Hepatocyte (in vitro differentiated cells): Measurements from ENCODE around the gene PGBD2. TPM values are rescaled to one million over a fixed set of nuclear protein-coding genes. Genes with fewer than 3 reads are reported as not detected.

Experiments
- DNase-seq: peaks from one replicate; pipeline ENCODE4 v3.0.0-alpha.2; 2016; ENCODE audit warnings: low spot score
- H2AFZ ChIP-seq: fragments of 200-600 bp; sonication (generic); 2 replicates; pipeline ENCODE4 v1.6.0; 2016; ENCODE audit warnings: antibody characterized with exemption, mild to moderate bottlenecking
- H3K27ac ChIP-seq: fragments of 200-600 bp; sonication (generic); 2 replicates; pipeline ENCODE4 v1.5.1; 2016; ENCODE audit warnings: mild to moderate bottlenecking
- H3K27me3 ChIP-seq: fragments of 200-600 bp; sonication (generic); 2 replicates; pipeline ENCODE4 v1.6.1; 2016
- H3K36me3 ChIP-seq: fragments of 200-600 bp; sonication (generic); replicated peaks from 2 replicates; pipeline ENCODE4 v1.5.1; 2016; ENCODE audit warnings: low read depth; ENCODE audit not compliant: insufficient read depth
- H3K4me1 ChIP-seq: fragments of 200-600 bp; sonication (generic); 2 replicates; pipeline ENCODE4 v1.5.1; 2016; ENCODE audit warnings: mild to moderate bottlenecking, moderate library complexity; ENCODE audit not compliant: insufficient read depth
- H3K4me2 ChIP-seq: fragments of 200-600 bp; sonication (generic); 2 replicates; pipeline ENCODE4 v1.6.0; 2016
- H3K4me3 ChIP-seq: fragments of 200-600 bp; sonication (generic); 2 replicates; pipeline ENCODE4 v1.5.1; 2016; ENCODE audit warnings: mild to moderate bottlenecking
- H3K79me2 ChIP-seq: fragments of 200-600 bp; sonication (generic); 2 replicates; pipeline ENCODE4 v1.6.0; 2017; ENCODE audit warnings: mild to moderate bottlenecking
- H3K9me2 ChIP-seq: fragments of 200-600 bp; sonication (generic); replicated peaks from 2 replicates; pipeline ENCODE4 v1.6.0; 2017; ENCODE audit warnings: mild to moderate bottlenecking; ENCODE audit not compliant: insufficient read depth
- H3K9me3 ChIP-seq: fragments of 200-600 bp; sonication (generic); 2 replicates; pipeline ENCODE4 v1.5.1; 2016; ENCODE audit warnings: low read depth, mild to moderate bottlenecking
- H4K20me1 ChIP-seq: fragments of 200-600 bp; sonication (generic); 2 replicates; pipeline ENCODE4 v1.6.0; 2016; ENCODE audit warnings: mild to moderate bottlenecking; ENCODE audit not compliant: insufficient read depth, poor library complexity, severe bottlenecking
- EZH2 ChIP-seq: fragments of 200-600 bp; sonication (generic); IDR thresholded peaks from 2 replicates; pipeline ENCODE4 v1.6.1; 2016; ENCODE audit warnings: antibody characterized with exemption, mild to moderate bottlenecking, borderline replicate concordance
- EZH2phosphoT487 ChIP-seq: fragments of 200-600 bp; sonication (generic); IDR thresholded peaks from one replicate; pipeline ENCODE4 v1.6.1; 2018; ENCODE audit warnings: antibody characterized with exemption, mild to moderate bottlenecking, low read depth, moderate library complexity; ENCODE audit not compliant: unreplicated experiment, severe bottlenecking
- WGBS: methylation state at CpG from one replicate; pipeline ENCODE4 v1.1.6; 2016; ENCODE audit warnings: low lambda C conversion rate; ENCODE audit errors: missing lambda C conversion rate; 5-methylcytosine and 5-hydroxymethylcytosine counted together
- polyA plus RNA-seq: library from polyadenylated mRNA; unstranded; fragments of >200 nt; fragmentation: Nextera tagmentation; extraction: Ambion mirVana; gene quantifications from 2 replicates; pipeline ENCODE4 v1.2.1, GENCODE V29; 2016
- total RNA-seq: library from RNA; depleted of rRNA; stranded (reverse); fragments of >200 nt; gene quantifications from 2 replicates; pipeline ENCODE4 v1.2.3, GENCODE V29; 2014
- TF ChIP-seq, protein P1 (sequence below): fragments of 200-600 bp; sonication (generic); IDR thresholded peaks from 2 replicates; pipeline ENCODE4 v1.5.1; 2016; ENCODE audit warnings: antibody characterized with exemption, mild to moderate bottlenecking; ENCODE audit not compliant: poor library complexity

The PGBD2 gene
- total and polyA plus RNA-seq, 2 experiments from 2014 or later = 5.6 to 6.6 TPM

GRCh38 chr1:248891758-248892157 lies 14.3 kb upstream of the PGBD2 start:
- 91% methylated on average over 2 of the region's 2 CpGs for WGBS

GRCh38 chr1:248892590-248892989 lies 13.4 kb upstream of the PGBD2 start:
- no peak for DNase-seq
- H3K27ac ChIP-seq = no peak overlapping the region
- H3K79me2 ChIP-seq = no peaks in the 10 kb centered on the region
- no peaks in the 10 kb centered on the region for H3K9me2 ChIP-seq
- no peak overlapping the region for H3K4me2 ChIP-seq
- no peaks in the 10 kb centered on the region for H3K36me3 ChIP-seq
- H3K27me3 ChIP-seq = no peaks in the 10 kb centered on the region
- TF ChIP-seq EZH2 (no peak), EZH2phosphoT487 (no peak)
- TF ChIP-seq, protein P1, sequence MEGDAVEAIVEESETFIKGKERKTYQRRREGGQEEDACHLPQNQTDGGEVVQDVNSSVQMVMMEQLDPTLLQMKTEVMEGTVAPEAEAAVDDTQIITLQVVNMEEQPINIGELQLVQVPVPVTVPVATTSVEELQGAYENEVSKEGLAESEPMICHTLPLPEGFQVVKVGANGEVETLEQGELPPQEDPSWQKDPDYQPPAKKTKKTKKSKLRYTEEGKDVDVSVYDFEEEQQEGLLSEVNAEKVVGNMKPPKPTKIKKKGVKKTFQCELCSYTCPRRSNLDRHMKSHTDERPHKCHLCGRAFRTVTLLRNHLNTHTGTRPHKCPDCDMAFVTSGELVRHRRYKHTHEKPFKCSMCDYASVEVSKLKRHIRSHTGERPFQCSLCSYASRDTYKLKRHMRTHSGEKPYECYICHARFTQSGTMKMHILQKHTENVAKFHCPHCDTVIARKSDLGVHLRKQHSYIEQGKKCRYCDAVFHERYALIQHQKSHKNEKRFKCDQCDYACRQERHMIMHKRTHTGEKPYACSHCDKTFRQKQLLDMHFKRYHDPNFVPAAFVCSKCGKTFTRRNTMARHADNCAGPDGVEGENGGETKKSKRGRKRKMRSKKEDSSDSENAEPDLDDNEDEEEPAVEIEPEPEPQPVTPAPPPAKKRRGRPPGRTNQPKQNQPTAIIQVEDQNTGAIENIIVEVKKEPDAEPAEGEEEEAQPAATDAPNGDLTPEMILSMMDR = no peak
- 75% methylated on average over 1 of the region's 1 CpG for WGBS
- H3K9me3 ChIP-seq = no peaks in the 10 kb centered on the region
- H4K20me1 ChIP-seq = no peaks in the 10 kb centered on the region
- H3K4me3 ChIP-seq = no peak overlapping the region
- H2AFZ ChIP-seq = no peak overlapping the region
- H3K4me1 ChIP-seq = peaks cover 3% of the 10 kb centered on the region

More at GRCh38 chr1:248891758-248892157, 14.3 kb upstream of the PGBD2 start:
- DNase-seq = no peak
- H4K20me1 ChIP-seq = no peaks in the 10 kb centered on the region
- H3K9me2 ChIP-seq = no peaks in the 10 kb centered on the region
- no peak overlapping the region for H2AFZ ChIP-seq
- peaks cover 3% of the 10 kb centered on the region for H3K4me1 ChIP-seq
- H3K36me3 ChIP-seq = no peaks in the 10 kb centered on the region
- no peaks in the 10 kb centered on the region for H3K9me3 ChIP-seq
- no peak overlapping the region for H3K4me2 ChIP-seq
- TF ChIP-seq, protein P1 = no peak
- TF ChIP-seq EZH2phosphoT487 (no peak), EZH2 (no peak)
- no peaks in the 10 kb centered on the region for H3K27me3 ChIP-seq
- no peak overlapping the region for H3K4me3 ChIP-seq
- no peaks in the 10 kb centered on the region for H3K79me2 ChIP-seq
- H3K27ac ChIP-seq = no peak overlapping the region

- Histone ChIP-seq H3K27me3 (no peaks in the 10 kb centered on the region), H3K4me3 (no peak overlapping the region), H3K4me2 (no peak overlapping the region), H3K79me2 (no peaks in the 10 kb centered on the region), H3K36me3 (no peaks in the 10 kb centered on the region), H3K27ac (no peak overlapping the region), H3K9me3 (no peaks in the 10 kb centered on the region), H4K20me1 (no peaks in the 10 kb centered on the region), H2AFZ (no peak overlapping the region), H3K9me2 (no peaks in the 10 kb centered on the region), H3K4me1 (no peaks in the 10 kb centered on the region)
- TF ChIP-seq EZH2phosphoT487 (no peak), EZH2 (no peak)
- DNase-seq = no peak
Observed at GRCh38 chr1:248894837-248895236, 11.2 kb upstream of the PGBD2 start.

GRCh38 chr1:248897412-248898337 lies 8.4 kb upstream of the PGBD2 start:
- H3K4me1 ChIP-seq = no peaks in the 10 kb centered on the region
- no peak for TF ChIP-seq EZH2phosphoT487
- TF ChIP-seq, protein P1 = no peak
- TF ChIP-seq EZH2 = no peak

More at GRCh38 chr1:248897412-248898337, 8.4 kb upstream of the PGBD2 start:
- H3K27ac ChIP-seq = no peak overlapping the region
- no peaks in the 10 kb centered on the region for H4K20me1 ChIP-seq
- no peaks in the 10 kb centered on the region for H3K36me3 ChIP-seq
- 65% methylated on average over 9 of the region's 9 CpGs for WGBS
- H3K4me3 ChIP-seq = no peak overlapping the region
- peak overlapping the region; percentile 25 for H3K4me2 ChIP-seq
- H3K79me2 ChIP-seq = no peaks in the 10 kb centered on the region
- H3K27me3 ChIP-seq = peaks cover 5% of the 10 kb centered on the region
- no peaks in the 10 kb centered on the region for H3K9me2 ChIP-seq
- DNase-seq = no peak
- no peaks in the 10 kb centered on the region for H3K9me3 ChIP-seq
- H2AFZ ChIP-seq = peak overlapping the region; percentile 40
